Measurements from ENCODE around the gene ZNF782.
"Not testable (repeated sequence)": the region's sequence is repeated elsewhere in the genome, so short reads cannot be mapped to it uniquely, and the experiment has no call there.

The ZNF782 gene

GRCh38 chr9:96854651-96855273 is 448 bp upstream of the ZNF782 start:
- TF ChIP-seq CTCF (IDR thresholded peaks at IDR 0.05; ENCODE audit: insufficient read depth, low read depth, low read length, missing control alignments) = no peak
- no peak for DNase-seq (ENCODE audit: low read depth)
- H3K4me3 ChIP-seq (ENCODE audit: low read length) = peak overlapping the region; percentile 82

GRCh38 chr9:96852676-96853075 is 1.6 kb downstream of the ZNF782 start:
- peak overlapping the region; percentile 82 for H3K4me3 ChIP-seq (ENCODE audit: low read length)
- no peak for TF ChIP-seq CTCF (IDR thresholded peaks at IDR 0.05; ENCODE audit: insufficient read depth, low read depth, low read length, missing control alignments)
- peak; percentile 27 for DNase-seq (ENCODE audit: low read depth)

GRCh38 chr9:96844040-96844439 is 10.3 kb downstream of the ZNF782 start:
- TF ChIP-seq CTCF (IDR thresholded peaks at IDR 0.05; ENCODE audit: insufficient read depth, low read depth, low read length, missing control alignments) = no peak

GRCh38 chr9:96818533-96818932 is 35.8 kb downstream of the ZNF782 start:
- no peak for TF ChIP-seq CTCF (IDR thresholded peaks at IDR 0.05; ENCODE audit: insufficient read depth, low read depth, low read length, missing control alignments)
- no peak for DNase-seq (ENCODE audit: low read depth)
- no peak overlapping the region for H3K4me3 ChIP-seq (ENCODE audit: low read length)

More at GRCh38 chr9:96844040-96844439, 10.3 kb downstream of the ZNF782 start:
- no peak for DNase-seq (ENCODE audit: low read depth)
- no peak overlapping the region for H3K4me3 ChIP-seq (ENCODE audit: low read length)

GRCh38 chr9:96817973-96818372 is 36.3 kb downstream of the ZNF782 start:
- no peak for TF ChIP-seq CTCF (IDR thresholded peaks at IDR 0.05; ENCODE audit: insufficient read depth, low read depth, low read length, missing control alignments)
- DNase-seq (ENCODE audit: low read depth) = no peak
- H3K4me3 ChIP-seq (ENCODE audit: low read length) = no peak overlapping the region

GRCh38 chr9:96813607-96814006 is 40.7 kb downstream of the ZNF782 start:
- no peak for TF ChIP-seq CTCF (IDR thresholded peaks at IDR 0.05; ENCODE audit: insufficient read depth, low read depth, low read length, missing control alignments)
- DNase-seq (ENCODE audit: low read depth) = no peak
- H3K4me3 ChIP-seq (ENCODE audit: low read length) = no peak overlapping the region

GRCh38 chr9:96798959-96799358 is 55.4 kb downstream of the ZNF782 start:
- DNase-seq (ENCODE audit: low read depth); H3K4me3 ChIP-seq (ENCODE audit: low read length): not testable (repeated sequence)

Data from epithelial cell of esophagus (primary cell).